DMS79 (cell line): ENCODE data around the gene PCSK7.

Experiments used
- DNase-seq: peaks from one replicate; lab custom pipeline; 2025; lab: John Stamatoyannopoulos, UW

PCSK7 gene

DNA sequence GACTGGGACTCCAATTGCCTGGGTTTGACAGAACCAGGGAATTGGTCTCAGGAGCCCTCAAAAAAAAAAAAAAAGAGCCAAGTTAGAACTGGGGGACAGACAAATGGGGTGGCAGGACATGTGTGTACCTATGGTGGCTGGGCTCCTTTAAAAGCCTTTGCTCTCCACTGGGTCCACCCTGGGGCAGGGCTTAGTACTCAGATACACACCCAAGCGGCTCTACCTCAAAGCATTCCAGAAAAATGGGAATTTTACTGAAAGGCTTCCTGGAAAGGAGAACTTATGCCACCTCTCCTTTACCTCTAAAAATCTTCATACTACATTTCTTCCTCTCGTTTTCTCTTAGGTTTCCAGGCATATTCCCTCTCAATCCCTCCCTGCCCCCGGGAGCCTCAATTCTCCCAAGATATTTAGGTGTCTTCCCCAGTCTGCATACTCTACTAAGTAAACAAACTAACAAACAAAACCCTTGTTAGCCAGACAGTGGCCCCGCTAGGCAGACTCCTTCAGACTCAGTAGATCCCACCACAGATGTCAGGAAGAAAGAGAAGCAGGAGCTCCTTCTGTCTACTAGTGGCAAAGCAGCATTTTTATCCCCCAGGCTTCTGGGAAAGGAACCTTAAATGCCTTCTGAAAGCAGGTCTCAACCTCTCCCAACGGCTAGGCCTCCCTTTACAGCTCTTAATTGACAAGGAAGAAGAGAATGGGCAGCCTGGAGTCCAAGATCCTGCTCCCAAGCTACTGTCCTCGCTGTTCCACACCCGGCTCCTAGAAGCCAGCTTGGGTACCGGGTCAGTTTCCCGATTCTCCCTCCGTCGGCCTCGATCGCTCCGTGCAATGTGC lies 653 bp downstream of the PCSK7 start:
- DNase-seq, result no peak

DNA sequence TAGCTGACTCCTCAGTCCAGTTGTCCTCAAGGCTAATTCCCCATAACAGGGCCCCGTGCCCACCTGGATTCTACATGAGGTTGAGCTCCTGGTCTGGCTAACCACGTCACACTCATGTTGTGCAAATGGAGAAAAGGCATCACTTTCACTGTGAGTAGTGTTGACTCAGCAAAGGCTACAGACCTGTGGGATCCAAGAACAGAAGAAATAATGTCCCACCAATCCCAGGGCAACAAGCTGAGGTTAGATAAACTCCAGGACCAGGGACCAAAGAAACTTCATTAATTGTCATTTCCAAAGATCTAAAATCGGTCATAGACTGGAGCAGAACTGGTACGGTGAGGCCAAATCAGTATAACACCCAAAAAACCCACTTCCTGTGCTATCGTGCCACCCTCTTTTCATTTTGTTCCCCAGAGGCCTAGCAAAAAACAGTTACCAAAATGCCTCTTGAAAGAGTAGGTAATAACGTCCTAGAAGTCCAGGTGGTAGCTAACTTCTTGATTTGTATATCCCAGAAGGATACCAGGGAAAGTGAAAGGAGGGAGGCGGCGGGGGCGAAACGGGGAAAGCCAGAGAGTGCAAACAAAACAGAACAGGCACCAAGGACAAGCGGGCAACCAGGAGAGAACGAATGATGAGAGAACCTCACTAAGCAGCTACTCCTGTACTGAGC lies 1.4 kb downstream of the PCSK7 start:
- DNase-seq, result no peak

DNA sequence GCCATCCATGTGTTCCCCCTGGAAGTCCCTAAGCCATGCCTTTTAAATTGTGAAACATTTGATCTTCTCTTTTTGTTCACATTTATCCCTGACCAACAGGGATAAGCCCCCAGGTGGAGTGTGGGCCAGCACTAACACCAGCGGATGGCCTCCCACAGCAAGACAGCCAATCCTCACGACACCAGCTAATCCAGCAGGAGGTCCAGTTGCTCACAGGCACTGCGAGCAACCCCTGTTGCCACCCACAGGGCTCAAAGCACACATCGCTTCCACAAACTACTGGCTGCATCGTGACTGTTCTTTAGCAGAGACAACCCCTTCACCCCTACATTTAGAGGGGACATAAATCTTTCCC lies 2.0 kb downstream of the PCSK7 start:
- no peak for DNase-seq

DNA sequence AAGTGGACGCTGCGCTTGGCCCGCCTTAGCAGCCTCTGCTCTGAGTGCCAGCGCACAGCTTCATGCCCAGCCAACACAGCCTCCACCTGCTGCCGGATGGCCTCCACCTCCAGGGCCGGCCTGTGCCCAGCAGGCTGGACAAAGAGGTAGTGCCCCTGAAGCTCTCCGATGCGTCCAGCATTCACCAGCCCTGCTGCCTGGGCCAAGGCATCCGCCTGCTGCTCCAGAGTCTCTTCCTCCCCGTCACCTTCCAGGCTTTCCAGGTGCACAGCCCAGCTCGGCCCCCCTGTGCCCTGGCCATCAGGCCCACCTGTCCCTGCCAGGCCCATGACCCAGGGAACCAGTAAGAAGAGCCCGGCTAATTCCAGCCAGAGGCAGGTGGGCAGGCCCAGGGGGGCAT lies 2.5 kb downstream of the PCSK7 start:
- DNase-seq, result no peak

DNA sequence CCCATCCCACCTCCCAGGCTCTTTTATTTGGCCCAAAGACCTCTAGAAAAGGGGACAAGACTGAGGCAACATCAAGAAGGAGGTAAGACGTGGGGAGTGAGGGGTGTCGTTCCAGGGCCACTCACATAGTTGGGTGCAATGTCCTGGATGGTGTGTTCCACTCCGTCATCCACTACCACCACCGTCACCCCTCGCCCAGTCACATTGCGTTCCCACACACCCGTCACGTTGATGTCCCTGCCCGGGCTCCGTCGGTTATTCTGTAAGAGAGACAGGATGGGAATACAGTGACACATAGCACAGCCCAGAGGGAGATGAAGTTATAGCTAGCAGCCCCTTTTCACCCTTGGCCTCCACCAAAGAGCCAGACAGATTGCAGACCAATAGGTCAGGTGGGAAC lies 3.8 kb downstream of the PCSK7 start:
- no peak for DNase-seq

DNA sequence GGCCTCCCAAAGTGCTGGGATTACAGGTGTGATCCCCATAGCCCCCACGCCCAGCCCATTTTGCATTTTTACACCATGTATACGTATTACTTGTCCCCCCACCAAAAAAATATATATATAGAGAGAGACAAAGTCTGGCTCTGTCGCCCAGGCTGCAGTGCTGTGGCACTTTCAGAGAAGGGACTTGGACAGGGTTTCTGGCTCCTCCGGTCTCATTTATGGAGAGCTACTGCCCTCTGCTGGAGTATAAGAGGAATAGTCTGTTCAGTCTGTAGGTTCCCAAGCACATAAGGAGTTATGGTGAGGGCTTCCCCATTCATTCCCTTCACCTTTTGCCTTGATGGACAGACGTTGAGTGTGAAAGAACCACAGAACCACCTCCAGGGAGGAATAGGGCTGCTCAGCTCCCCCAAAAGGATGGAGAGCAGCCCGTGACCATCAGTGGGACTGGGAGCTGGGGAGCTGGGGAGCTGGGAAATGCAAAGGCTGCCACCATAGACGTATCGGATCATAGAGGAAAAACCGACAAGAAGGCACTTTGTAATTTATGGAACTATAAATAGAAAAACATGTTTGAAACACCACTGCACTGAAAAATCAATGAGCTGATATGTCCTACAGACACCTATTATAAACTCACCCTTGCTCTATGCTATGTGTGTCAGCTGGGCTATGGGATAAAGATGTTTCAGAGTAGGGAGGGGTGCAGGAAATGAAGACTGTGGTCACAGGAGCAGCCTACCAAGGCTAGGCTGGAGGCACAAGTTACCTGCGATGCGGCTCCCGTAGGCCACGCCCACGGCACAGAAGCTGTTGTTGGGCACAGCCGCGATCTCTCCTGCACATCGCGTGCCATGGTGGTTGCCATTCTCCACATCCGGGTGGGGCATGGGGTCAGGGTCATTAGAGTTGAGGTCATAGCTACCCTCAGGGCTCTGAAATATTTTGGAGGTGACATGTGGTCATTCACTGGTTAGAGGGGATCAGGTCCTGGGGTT lies 5.2 kb downstream of the PCSK7 start:
- peak; percentile 59 for DNase-seq

DNA sequence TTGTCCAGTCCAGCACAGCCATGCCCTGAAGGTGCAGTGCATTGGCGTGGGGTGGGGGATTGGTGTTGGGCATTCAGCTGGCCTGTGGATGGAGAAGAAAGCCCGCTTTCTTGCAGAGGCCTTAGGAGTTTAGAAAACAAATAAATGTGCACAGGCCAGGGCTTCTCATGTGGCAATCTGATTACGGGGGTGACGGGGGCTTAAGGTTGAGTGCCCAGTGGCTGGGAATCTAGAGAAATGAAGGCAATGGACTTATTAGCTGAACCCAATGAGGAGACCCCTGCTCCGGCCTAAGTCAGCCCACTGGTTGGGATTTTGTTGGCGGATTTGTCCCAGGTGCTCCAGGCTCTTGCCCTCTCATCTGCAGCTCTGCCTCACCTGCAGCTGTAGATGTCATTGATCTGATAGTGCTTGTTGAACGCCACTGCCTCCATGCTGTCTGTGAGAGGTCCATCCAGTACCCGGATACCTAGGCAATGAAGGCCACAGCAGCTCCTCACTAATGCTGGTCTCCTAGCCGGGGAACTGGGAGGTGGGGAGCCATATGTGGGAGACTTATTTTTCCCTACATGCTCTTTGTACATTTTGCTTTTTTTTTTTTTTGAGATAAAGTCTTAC lies 6.2 kb downstream of the PCSK7 start:
- DNase-seq, result no peak

DNA sequence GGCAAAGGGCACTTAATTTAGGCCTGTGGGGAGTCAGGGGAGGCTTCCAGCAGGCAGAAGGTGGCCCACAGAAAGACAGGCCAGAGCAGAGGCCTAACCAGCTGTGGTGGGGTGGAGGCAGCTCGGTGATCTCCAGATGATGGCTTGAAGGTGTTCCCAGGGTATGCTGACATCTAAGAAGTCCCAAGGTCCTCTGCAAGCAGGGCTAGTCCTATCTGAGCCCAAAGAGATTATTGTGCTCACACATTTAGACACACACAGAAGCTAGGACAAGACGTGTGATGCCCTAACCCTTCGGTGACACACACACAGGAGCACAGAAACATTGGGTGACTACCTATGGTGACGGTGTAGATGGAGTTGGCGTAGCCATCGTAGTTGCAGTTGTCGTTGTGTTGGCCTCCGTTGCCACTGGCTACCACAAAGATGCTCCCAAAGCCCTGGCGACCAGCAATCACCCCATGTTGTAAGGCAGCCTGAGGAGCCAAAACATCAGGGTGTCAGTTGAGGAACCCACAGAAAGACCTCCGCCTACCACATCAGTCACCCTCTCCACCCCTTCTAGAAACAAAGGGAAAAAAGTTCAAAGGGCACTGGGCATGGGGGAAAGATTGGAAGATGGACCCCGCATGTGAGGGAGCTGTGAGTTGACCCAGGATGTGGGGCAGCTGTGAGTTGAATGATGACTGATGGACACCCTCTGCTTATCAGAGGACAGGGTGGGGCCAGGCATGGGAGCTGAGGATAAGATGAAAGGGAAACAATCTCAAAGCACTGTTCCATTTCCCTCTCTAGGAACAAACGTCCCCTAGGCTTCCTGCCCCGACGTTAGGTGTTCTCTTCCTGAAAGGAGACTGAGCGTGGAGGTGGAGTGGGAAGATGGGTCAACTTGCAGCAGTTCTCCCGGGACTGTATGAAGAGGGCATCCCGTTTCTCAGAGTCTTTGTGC lies 7.9 kb downstream of the PCSK7 start:
- no peak for DNase-seq

DNA sequence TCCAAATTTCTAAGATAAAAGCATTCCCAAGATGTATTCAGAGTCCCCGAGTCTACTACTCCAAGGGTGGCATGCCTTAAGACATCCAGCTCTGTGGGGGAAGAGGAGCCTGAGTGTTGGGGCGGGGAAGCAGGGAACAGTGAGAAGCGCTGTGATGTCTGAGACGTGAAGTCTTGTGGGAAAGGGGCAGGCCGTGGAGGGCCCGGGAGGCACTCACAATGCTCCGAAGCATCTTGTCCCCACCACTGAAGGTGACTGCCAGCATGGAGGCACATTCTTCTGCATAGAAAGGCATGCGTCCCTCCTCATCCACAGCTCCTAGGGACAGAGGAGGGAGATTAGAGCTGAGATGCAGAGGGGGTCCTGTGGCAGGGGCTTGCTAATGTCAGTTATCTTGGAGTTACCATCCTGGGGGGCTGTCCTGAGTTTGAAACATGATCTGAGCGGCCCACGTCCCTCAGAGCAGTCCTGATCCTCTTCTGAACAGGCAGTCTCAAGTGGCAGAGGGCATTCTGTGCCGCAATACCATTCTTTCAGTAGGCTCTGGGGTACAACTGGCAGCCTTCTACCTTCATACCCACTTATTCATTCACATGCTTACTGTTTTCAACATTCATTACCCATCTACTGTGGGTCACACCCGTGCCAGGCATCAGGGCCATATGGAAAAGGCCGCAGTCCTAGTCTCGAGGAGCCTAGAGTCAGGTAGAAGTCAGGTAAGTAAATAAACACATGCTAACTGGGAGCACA lies 8.7 kb downstream of the PCSK7 start:
- no peak for DNase-seq

DNA sequence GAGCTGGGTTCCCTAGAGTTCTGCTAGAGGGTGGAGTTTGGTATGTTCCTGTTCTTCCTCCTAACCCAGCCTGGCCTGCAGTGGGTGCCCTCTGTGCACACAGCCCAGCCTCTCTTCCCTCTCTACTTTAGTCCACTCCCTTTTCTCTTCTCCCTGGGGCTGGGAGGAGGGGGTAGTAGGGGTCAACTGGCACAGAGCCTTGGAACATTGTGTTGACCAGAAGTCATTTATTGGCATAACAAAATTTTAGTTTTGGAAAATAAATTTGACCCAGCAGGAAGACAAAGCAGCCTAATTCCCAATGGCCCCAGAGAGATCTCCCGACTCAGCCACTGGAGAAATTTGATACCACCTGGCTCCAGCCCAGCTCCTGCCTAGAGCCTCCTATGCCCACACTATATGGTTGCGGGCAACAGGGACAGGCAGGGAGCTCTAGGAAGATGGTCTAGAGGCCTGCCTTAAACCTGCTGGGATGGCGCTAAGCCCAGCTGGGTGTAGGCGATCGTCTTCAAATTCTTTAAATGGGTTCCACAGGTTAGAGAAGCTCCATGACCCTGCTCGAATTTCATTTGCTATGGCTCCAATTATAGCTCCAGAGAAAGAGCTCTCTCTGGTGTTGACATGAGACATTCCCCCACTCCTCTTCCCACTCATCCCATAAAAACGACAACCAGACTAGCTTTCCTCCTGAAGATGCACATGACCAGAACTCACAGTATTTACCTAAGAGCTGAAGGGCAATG lies 9.9 kb downstream of the PCSK7 start:
- DNase-seq, result peak; percentile 79

DNA sequence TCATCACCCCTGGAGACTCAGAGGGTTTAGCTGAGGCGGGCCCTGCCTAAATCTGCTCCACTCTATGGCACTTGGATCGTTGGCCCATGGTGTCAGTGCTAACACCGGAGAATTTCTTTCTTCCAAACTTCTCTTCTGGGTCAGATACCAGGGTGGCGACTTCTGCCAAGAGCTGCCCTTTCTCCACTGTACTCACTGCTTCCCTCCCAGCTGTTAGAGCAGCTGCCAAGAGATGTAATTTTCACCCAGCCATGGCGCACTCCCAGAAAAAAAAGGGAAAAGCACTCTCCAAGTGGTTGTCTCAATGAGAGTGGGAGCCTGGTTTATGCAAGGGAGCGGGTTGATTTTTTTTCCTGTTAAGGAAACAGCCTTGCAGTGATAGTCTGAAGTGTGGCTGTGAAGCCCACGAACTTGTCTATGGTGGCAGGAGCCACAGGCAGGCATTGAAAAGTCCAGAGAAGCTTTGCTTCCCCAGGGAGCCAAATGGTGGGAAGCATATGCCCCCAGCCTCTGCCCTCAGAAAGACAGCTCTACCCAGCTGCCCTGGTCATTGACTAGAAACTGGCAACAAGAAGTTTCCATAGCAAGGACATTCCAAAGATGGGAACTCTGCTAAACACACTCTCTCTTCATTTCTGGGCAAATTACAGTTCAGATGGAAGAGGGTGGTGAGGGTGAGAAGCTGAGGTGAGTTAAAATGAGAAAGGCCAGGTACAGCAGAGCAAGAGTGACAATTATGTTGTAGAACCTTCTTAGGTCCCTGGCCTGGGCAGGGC lies 10.7 kb downstream of the PCSK7 start:
- peak; percentile 69 for DNase-seq

DNA sequence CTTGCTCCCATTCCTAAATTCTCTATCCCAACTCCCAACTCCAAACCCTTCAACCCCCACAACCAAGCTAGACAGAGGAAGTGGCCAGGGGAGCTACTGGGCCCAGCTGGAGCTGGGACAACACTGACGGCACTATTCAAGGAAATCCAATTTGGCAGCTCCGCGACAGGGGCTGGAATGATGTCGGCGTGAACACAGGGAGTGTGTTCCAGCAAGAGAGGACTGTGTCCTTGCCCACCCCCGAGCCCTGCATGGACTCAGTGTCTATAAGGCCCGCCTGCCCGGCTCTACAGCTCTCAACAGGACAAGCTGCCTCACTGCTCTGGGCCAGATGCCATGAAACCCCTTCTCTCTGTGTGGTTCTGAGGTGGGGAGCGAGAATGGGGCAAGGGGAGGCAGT lies 11.3 kb downstream of the PCSK7 start:
- DNase-seq, result peak; percentile 69

DNA sequence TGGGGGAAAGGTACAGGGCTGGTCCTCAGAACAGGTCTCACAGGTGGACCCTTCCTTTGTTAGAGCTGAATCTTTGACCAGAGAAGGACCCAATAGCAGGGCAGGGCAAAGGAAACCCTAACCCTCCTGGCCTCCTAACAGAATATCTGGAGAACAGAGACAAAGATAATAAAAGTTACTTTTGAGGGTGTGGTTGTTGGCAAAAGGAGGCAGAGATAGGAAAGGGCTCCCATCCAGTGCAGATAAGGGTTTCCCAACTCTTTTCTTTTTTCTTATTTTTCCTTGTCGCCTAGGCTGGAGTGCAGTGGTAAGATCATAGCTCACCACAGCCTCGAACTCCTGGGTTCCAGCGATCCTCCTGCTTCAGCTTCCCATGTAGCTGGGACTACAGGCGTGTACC lies 11.9 kb downstream of the PCSK7 start:
- no peak for DNase-seq

DNA sequence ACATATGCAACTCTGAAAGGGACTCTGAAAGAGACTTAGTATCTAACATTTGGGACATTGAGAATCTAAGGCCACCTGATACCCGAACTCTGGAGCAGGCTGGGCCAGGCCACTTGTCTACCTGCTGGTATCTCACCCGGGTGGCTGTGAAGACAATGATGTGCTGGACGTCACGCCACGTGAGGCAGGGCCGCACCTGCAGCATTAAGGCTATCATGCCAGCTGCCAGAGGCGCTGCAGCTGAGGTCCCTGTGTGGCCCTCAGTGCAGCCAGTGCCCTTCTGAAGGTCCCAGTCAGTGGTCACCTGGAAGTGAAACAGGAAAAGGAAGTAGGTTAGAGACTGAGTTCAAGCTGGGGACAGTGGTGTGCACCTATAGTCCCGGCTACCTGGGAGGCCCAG lies 12.4 kb downstream of the PCSK7 start:
- no peak for DNase-seq

DNA sequence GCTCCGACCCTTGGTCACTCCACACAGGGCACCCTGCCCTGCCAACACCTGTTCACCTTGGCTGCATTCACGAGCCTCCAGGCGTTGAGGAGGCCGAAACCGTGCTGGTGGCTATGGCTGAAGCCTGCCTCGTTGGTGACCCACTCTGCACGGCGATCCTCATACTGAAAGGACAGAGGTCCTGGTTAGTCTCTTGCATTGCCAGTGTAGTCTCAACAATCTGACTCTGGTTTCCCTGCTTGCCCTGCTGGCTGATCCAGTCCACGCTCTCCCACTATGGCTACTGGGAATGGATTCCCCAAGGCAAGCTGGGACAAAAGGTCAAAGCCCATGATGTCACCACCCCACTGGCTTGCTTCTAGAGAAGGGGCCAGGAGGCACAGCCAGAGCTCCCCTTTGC lies 12.9 kb downstream of the PCSK7 start:
- DNase-seq, result no peak

DNA sequence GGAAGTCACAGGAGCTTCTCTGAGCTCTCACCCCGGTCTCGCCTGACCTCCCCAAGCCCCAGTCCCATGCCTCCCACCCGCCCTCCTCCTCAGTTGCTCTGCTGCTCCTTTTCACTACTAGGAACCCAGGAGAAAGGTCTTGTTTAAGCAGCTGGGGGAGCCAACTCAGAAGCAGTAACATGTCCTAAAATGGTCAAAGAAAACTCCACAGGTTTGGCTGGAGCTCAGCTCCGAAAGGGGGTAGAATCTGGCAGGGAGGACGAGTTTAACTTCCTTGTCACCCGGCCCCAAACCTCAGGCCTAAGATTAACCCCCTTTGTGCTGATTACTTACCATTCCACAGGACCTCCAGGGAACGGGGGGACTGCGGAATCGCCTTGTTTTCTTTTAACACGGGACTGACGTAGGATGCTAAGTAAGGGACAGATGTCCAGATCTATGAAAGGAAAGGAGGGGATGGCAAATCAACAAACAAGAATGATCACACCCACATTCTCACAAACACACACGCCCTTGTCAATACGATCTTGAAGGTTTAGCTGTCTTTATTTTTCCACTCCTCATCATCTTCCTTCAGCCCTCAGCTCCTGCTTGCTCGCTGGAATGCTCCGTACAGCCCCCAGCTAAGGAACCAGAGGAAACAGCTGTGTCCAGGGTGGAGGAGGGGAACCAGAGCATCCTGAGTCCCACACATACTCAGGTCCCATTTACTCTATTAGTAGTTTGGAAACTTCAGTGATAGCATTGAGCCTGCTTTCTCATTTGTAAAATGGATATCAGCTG lies 13.5 kb downstream of the PCSK7 start:
- no peak for DNase-seq

DNA sequence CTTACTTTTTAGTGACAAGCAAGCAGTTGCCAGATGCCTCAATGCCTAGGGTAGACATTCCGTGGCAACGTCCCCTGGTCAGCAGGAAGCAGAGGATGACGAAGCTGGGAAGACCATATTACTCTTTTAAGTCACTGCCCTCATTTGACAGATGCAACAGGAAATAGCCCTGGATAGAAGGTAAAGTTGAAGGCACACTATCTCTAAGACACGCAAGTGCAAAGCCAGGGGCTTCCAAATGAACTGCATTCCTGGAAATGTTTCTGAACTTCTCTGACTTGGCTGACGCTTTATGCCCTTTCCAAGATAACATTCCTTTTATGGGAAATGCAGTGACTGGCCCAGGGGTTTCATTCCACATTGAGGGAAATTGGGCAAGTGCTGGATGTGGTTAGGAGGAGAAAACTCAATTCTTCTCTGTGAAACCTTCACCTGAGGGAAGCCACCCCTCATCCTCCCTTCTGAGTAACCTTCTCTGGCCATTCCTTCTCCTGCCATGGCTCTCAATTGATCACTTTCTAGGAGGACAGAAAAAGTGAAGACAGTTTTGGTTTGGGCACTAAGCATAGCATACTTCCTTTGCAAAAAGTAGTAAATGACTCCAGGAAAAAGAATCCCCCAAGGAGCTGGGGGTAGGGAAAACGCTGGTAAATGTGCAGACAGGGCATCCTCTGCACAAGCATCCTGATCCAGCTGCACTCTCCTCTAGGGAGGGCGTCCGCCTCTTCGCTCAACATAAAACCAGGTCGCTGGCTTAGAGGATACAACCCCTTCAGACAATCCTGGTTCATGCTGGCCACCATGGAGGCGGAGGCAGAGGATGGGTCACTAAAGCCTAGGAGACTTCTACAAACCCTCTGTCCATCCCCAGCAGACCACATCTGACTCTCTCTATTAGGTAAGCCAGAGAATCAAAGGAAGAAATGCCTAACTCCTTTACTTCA lies 14.5 kb downstream of the PCSK7 start:
- no peak for DNase-seq
